Endothelial cell (in vitro differentiated cells): ENCODE data around the gene CPE. TPM values are rescaled to one million over a fixed set of nuclear protein-coding genes. Genes with fewer than 3 reads are reported as not detected.

Source experiments
- DNase-seq: peaks from one replicate; pipeline ENCODE4 v3.0.0; 2021; ENCODE audit warnings: low spot score
- H3K27ac Mint-ChIP-seq: one replicate; pipeline ENCODE4 v1.8.0; 2021; ENCODE audit warnings: mixed read lengths, inconsistent platforms; ENCODE audit not compliant: unreplicated experiment
- H3K27me3 Mint-ChIP-seq: one replicate; pipeline ENCODE4 v1.8.0; 2021; ENCODE audit warnings: mild to moderate bottlenecking, moderate library complexity, mixed read lengths, inconsistent platforms; ENCODE audit not compliant: unreplicated experiment
- H3K36me3 Mint-ChIP-seq: one replicate; pipeline ENCODE4 v1.8.0; 2021; ENCODE audit warnings: mild to moderate bottlenecking, low read depth, mixed read lengths, inconsistent platforms; ENCODE audit not compliant: unreplicated experiment
- H3K4me1 Mint-ChIP-seq: one replicate; pipeline ENCODE4 v1.8.0; 2021; ENCODE audit warnings: mild to moderate bottlenecking, mixed read lengths, inconsistent platforms; ENCODE audit not compliant: unreplicated experiment
- H3K4me3 Mint-ChIP-seq: one replicate; pipeline ENCODE4 v1.8.0; 2021; ENCODE audit warnings: mild to moderate bottlenecking, mixed read lengths, inconsistent platforms; ENCODE audit not compliant: unreplicated experiment
- H3K9me3 Mint-ChIP-seq: one replicate; pipeline ENCODE4 v1.8.0; 2021; ENCODE audit warnings: mixed read lengths, inconsistent platforms; ENCODE audit not compliant: unreplicated experiment
- CTCF ChIP-seq: fragments of 200-600 bp; sonication (generic); IDR thresholded peaks from one replicate; pipeline ENCODE4 v1.5.0; 2021; ENCODE audit warnings: antibody characterized with exemption; ENCODE audit not compliant: unreplicated experiment
- total RNA-seq: library from RNA; stranded (reverse); fragmentation: NEBNext Ultra II Directional; extraction: Animal tissue kit (Norgen Biotek cat#: 25700); gene quantifications from one replicate; pipeline ENCODE4 v1.2.1, GENCODE V29; 2021; ENCODE audit not compliant: unreplicated experiment

CPE gene
- total RNA-seq, 1 donor from 2014 or later = 2.3 TPM

GRCh38 chr4:165398570-165398969 is 19.8 kb downstream of the CPE start:
- Mint-ChIP-seq H3K4me1 (no peaks in the 10 kb centered on the region), H3K27me3 (peaks cover 2% of the 10 kb centered on the region), H3K9me3 (no peaks in the 10 kb centered on the region), H3K27ac (no peak overlapping the region), H3K4me3 (no peak overlapping the region), H3K36me3 (no peaks in the 10 kb centered on the region)
- DNase-seq = no peak
- no peak for TF ChIP-seq CTCF

- no peak for DNase-seq
- TF ChIP-seq CTCF = no peak
- no peak overlapping the region for H3K27ac Mint-ChIP-seq
- no peaks in the 10 kb centered on the region for H3K9me3 Mint-ChIP-seq
- H3K27me3 Mint-ChIP-seq = peaks cover 2% of the 10 kb centered on the region
- H3K4me1 Mint-ChIP-seq = no peaks in the 10 kb centered on the region
- no peaks in the 10 kb centered on the region for H3K36me3 Mint-ChIP-seq
- no peak overlapping the region for H3K4me3 Mint-ChIP-seq
Observed at GRCh38 chr4:165402375-165402774, 23.6 kb downstream of the CPE start.

- DNase-seq = no peak
- no peak for TF ChIP-seq CTCF
- Mint-ChIP-seq H3K9me3 (no peaks in the 10 kb centered on the region), H3K36me3 (no peaks in the 10 kb centered on the region), H3K4me1 (no peaks in the 10 kb centered on the region), H3K27me3 (peaks cover 2% of the 10 kb centered on the region), H3K4me3 (no peak overlapping the region), H3K27ac (no peak overlapping the region)
Observed at GRCh38 chr4:165403048-165403447, 24.2 kb downstream of the CPE start.

- Mint-ChIP-seq H3K27ac (no peak overlapping the region), H3K4me1 (no peaks in the 10 kb centered on the region)
Observed at GRCh38 chr4:165403637-165404036, 24.8 kb downstream of the CPE start.

GRCh38 chr4:165404080-165404479 is 25.3 kb downstream of the CPE start:
- no peaks in the 10 kb centered on the region for H3K36me3 Mint-ChIP-seq
- H3K4me3 Mint-ChIP-seq = no peak overlapping the region
- no peaks in the 10 kb centered on the region for H3K9me3 Mint-ChIP-seq
- H3K27ac Mint-ChIP-seq = no peak overlapping the region
- H3K27me3 Mint-ChIP-seq = peaks cover 2% of the 10 kb centered on the region
- TF ChIP-seq CTCF = no peak
- H3K4me1 Mint-ChIP-seq = no peaks in the 10 kb centered on the region
- no peak for DNase-seq

More at GRCh38 chr4:165403637-165404036, 24.8 kb downstream of the CPE start:
- no peak for DNase-seq
- no peaks in the 10 kb centered on the region for H3K9me3 Mint-ChIP-seq
- H3K36me3 Mint-ChIP-seq = no peaks in the 10 kb centered on the region
- H3K4me3 Mint-ChIP-seq = no peak overlapping the region
- peaks cover 2% of the 10 kb centered on the region for H3K27me3 Mint-ChIP-seq
- no peak for TF ChIP-seq CTCF
